ENCODE measurements around the gene MICALL2.
"Not testable (repeated sequence)": the region's sequence is repeated elsewhere in the genome, so short reads cannot be mapped to it uniquely, and the experiment has no call there.

Gene MICALL2

DNA sequence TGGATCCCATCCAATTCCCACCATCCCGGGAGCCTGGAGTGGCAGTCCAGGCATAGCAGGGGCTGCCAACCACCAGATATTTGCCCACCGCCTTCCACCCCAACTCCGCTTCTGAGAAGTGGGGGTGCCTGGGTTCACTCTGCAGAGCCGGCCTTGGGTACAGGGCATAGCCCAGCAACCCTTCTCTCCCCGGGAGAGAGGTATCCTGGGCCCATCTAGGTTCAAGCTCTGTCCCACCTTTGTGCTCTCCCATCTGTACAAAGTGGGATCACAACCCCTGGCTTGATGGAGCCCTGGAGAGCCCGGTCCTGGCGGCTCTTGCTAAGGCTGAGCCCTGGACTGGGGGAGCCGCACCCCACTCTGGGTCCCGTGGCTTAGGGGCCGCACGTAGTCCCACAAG lies 12.2 kb downstream of the MICALL2 start:
- DNase-seq = no peak

DNA sequence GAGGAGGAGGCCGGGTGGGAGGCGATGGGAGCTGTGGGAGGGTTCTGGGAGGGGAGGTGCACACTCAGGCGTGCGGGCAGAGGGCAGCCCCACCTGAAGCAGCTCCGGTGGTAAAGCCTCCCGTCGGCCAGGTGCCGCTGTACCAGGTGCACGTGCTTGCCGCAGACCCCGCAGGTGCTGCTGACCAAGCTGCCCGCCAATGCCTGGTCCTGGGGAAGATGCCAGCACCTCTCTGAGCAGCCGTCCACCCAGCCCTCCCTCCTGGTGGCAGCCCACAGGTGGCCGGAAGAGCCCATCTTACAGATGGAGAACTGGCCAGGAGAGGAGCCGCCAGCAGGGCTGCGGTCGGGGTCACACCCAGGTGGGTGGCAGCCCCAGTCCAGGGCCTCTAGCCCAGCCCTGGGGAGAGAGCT lies 12.6 kb downstream of the MICALL2 start:
- DNase-seq = no peak

DNA sequence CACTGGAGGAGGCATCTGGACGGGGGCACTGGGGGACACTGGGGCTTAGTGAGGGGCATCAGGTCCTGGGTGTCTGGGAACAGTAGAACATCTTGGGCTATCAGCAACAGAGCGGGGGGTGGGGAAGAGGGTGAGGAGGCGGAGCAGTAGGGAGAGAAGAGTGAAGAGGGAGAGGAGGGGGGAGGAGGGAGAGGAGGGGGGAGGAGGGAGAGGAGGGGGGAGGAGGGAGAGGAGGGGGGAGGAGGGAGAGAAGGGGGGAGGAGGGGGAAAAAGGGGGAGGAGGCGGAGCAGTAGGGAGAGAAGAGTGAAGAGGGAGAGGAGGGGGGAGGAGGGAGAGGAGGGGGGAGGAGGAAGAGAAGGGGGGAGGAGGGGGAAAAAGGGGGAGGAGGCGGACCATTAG lies 13.2 kb downstream of the MICALL2 start:
- DNase-seq = peak in 1 of 2 experiments; percentile 20

- no peak for DNase-seq
Measured at GRCh38 chr7:1445341-1445740, 13.9 kb downstream of the MICALL2 start.

- no peak for DNase-seq
Measured at GRCh38 chr7:1444925-1445322, 14.3 kb downstream of the MICALL2 start.

DNA sequence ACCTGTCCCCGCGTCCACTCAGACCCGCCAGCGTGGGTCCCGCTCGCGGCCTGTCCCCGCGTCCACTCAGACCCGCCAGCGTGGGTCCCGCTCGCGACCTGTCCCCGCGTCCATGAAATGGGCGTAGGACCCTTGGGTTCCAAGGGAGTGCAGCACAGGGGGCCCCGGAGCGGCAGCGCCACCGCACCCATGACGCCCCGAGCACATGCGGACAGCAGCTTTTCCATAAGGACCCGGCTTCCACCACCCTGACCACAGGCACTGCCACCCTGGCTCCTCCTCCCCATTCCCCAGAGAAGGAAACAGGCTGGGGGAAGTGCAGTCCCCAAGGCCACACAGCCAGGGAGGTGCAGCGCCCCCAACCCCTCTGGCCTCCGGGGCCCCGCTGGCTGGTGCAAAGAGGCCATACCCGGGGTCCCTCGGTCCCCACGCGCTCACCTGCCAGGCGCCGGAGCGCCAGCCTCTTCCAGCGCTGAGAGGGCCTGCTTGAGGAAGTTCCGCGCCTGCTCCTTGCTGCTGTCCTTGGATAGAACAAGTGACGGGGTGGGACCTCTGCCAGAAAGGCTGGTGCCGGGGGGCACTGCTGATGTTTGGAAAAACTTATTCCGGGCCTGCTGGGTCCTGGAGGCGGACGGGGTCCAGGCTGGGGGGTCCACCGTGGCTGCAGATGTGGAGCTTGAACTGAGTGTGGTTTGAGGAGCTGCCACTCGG lies 14.9 kb downstream of the MICALL2 start:
- DNase-seq = no peak

GRCh38 chr7:1443587-1444200 lies 15.6 kb downstream of the MICALL2 start:
- DNase-seq = not testable (repeated sequence)

DNA sequence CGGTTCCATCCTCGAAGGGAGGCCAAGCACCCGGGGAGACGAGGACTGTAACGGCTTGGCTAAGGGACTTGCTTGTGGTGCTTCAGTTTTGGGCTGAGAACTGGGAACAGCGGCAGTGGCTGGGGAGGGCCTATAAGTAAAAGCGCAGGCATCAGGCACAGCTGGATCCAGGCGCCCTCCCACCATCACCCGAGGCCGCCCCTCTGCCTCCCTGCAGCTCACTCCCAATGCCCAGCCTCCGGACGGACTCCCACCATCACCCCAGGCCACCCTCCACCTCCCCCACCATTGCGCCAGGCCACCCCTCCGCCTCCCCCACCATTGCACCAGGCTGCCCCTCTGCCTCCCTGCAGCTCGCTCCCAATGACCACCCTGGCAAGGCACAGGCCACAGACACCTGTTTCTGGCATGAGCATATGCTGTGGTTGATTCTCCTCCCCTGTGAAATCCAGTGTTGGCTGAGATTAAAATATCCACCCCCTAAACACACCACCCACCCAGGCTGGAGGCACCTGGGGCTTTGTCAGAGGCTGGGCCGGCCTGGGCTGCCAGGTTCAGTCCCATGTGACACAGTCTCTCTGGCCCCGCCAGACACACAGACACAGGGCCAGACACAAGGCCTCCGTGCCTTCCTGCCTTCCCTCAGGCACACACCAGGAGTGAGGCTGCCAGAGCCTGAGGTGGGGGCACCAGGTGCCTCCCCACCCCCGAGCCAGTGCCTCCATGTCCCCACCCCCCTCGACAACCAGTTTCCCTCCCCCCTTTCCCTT lies 16.7 kb downstream of the MICALL2 start:
- DNase-seq = no peak

GRCh38 chr7:1441615-1442354 lies 17.5 kb downstream of the MICALL2 start:
- no peak for DNase-seq

- no peak for DNase-seq
Measured at GRCh38 chr7:1440620-1441019, 18.6 kb downstream of the MICALL2 start.

DNA sequence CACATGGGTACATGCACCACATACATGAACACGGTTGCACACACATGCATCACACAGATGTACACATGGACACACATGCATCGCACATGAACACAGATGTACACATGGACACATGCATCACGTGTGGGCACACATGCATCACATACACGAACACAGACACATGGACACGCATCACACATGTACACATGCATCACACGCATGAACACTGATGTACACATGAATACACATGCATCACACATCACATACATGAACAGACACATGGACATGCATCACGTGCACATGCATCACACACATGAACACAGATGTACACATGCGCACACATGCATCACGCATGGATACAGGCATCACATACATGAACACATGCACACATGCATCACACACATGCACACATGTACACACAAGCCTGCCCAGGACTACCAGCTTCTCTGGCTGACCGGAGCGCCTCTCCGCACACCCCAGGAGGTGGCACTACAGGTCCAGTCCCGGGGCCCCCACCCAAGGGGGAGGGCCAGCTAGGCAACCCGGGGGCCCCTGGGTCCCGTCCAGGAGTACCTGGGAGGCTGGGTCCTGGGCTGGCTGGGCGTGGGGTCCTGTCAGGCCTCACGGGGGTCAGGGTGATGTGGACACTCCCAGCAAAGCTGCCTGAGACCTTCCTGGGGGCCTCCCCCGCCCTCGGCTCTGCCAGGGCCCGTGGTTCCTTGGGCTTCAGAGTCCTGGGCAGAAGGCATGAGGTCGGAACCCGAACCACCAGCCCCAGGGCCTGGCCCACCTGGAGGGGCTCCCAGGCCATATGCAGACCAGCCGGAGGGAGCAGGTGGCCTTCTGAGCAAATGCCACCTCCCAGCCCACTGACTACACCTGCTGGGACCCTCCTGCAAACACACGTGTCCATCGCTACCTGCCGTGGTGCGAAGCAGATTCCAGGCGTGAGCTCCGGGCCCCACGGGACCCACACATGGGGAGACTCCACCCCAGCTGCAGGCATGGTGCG lies 19.6 kb downstream of the MICALL2 start:
- no peak for DNase-seq

- no peak for DNase-seq
Measured at GRCh38 chr7:1438821-1439220, 20.4 kb downstream of the MICALL2 start.

- DNase-seq = no peak
Measured at GRCh38 chr7:1438208-1438607, 21.1 kb downstream of the MICALL2 start.

GRCh38 chr7:1437155-1437880 lies 22.0 kb downstream of the MICALL2 start:
- DNase-seq = no peak

DNA sequence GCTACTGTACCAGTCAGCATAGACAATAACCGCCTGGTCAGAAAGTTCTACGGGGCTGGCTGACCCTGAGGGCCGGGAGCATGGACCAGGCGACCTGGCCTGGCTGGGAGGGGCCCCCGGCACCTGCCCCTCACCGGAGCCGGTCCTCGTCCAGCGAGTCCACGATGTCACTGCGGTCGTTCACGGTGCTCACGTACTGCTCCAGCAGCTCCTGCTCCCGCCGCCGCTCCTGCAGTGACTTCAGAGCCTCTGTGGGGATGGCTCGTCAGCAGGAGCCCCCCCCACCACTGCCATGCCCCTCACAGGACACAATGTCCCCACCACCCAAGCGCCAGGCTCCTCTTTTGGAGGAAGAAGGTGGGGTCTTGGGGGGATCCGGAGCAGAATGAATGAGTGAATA lies 22.7 kb downstream of the MICALL2 start:
- DNase-seq = no peak

DNA sequence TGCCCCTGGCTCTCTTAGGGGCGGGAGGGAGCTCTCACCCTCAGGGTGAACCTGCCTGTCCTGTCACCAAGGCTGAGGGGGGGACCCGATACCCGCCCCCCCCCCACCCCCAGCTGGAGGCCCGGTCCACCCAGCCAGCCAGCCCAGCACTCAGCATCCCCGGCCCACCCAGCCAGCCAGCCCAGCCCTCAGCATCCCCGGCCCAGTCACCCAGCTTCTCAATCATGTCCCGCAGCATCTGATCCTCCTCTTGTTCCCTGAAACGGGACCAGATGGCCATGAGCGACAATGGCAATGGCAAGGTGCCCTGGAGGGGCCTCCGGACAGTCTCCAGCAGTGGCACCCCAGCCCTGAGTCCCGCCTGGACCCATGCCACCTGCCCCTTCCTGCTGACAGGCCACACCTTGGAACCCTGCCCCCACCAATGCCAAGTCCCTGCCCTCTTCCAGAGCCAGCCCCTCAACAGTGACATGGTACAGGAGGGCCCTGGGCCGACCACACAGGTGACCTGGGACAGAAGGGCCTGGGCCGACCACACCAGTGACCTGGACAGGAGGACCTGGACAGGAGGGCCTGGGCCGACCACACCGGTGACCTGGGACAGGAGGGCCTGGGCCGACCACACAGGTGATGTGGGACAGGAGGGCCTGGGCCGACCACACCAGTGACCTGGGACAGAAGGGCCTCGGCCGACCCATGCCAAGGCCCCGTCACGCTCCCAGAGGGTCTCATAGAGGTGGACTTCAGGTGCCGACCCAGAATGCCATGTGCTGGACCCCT lies 24.2 kb downstream of the MICALL2 start:
- DNase-seq = no peak

- DNase-seq = no peak
Measured at GRCh38 chr7:1434165-1434718, 25.0 kb downstream of the MICALL2 start.

DNA sequence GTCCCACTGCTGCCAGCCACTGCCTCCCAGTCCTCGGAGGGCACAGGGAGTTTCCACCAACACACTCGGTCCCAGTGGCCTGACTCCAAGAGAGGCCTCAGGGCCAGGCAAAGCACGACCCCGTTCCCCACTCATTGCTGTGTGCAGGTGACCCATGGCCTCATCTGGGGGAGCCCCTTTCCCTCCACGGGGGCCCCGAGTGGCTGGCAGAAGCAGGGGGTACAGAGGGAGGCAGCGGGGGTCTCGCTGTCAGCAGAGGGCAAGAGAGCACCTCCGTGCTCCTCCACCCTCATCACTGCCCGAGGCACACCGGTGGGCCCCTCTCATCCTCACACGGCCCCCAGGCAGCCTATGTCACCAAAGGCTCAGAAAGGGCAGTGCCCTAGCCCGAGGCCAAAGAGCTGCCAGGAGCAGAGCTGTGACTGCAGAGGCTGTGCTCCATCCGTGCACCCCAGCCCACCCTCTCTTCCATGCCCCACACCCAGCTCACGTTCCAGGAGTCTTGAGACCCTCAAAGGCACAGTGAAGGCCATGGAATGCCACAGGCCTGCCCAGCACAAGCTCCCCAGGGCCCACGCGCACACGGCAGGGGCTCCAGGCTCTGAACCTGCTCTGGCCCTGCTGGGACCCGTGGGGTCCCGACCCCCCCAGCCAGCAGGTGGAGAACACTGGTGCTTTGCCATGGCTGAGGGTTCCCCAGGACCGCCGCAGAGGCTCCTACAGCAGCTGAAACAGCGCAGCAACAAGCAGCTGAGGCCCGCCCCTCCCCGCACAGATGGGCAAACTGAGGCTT lies 25.9 kb downstream of the MICALL2 start:
- DNase-seq = no peak

DNA sequence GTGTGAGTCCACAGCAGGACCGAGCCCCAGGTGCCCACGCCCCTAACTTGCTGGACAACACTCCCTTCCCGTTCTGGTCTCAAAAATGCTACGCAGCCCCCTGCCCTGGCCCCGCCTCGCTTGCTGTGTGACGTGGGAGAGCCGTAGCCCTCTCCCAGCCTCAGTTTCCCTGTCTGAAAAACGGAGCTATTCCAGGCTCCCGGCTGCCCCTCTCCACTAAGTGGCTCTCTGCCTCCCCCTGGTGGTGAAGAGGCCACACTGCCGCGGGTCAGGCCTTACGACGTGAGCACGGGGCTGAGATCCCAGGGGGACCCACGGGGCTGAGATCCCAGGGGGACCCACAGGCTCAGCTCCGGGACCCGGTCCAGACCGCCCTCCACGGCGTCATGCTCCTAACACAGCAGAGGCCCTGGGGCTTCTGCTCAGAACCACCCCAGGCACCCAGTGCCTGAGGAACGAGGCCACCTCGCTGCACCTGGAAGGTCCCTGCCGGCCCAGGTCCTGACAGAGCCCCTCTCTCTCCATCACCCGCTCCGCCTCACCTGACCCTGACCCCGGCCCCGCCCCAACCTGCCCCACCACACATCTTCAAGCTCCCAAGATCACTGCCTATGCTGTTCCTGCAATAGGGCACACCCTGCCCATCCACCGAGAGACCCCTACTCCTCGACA lies 26.7 kb downstream of the MICALL2 start:
- peak; percentile 33 to 38 for DNase-seq
